Measurements from ENCODE around the gene SS18L1. TPM values are rescaled to one million over a fixed set of nuclear protein-coding genes. Genes with fewer than 3 reads are reported as not detected.

The SS18L1 gene
- total RNA-seq, 1 donor from 2014 or later = 8.7 TPM

DNA sequence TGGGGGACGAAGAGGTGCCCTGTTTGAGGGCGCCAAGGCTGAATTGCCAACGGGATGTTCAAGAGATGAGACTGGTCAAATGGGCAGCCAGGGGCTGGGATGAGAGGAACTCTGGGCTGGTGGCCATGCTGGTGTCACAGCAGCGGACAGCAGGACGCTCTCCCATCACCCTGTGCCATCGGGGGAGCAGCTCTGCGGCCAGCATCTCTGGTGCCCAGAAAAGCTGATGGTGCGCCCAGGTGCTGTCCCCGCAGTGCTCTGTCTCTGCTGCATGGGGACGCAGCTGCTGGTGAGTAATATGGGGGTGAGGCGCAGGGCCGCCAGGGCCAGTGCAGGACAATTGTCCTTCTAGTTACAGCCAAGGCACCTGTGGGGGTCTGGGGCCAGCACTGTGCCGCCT lies 81.5 kb downstream of the SS18L1 start:
- DNase-seq (ENCODE audit: low read depth) (no peak), FAIRE-seq (no peak)
- no peak overlapping the region for H3K4me3 ChIP-seq (ENCODE audit: low read depth, low read length)
- peaks cover 18% of the 10 kb centered on the region for H3K27me3 ChIP-seq (ENCODE audit: control insufficient read depth, insufficient read depth, low read length)
- TF ChIP-seq CTCF (IDR thresholded peaks at IDR 0.05; ENCODE audit: insufficient read depth, low read length, severe bottlenecking) = no peak
- H3K36me3 ChIP-seq (ENCODE audit: control insufficient read depth, insufficient read depth, low read length) = no peaks in the 10 kb centered on the region

DNA sequence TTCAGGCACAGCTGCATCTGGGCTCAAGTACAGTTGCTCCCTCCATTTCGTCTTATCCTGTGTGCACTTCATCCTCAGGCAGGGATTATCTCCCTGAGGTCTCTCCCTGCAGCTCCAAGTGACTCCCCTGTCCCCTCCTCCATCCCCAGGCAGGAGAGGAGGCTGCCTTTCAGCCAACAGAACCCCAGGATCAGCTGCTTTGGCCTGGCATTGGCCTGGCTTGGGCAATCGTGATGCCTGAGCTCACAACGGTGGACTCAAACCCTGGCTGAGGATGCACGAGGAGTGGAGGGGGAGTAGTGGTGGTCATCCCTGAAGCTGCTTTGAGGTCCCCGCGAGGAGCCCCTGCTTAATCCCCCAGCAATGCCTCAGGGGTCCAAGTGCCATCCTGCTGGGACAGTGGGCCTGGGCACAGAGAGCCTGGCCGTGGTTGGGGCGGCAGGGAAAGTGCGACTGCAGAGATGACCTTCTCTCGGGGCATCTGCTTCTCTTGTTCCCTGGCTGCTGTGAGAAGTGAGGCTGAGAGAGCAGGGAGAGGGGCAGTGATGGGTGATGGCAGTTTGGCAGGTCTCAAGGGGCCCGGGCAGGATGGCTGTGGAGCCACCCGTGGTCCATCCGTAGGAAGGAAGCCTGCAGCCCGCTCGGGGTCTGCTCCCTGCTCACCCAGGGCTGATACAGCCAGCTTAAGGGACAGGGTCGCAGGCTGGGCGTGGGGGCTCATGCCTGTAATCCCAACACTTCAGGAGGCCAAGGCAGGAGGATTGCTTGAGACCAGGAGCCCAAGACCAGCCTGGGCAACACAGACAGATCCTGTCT lies 82.5 kb downstream of the SS18L1 start:
- peaks cover 13% of the 10 kb centered on the region for H3K27me3 ChIP-seq (ENCODE audit: control insufficient read depth, insufficient read depth, low read length)
- TF ChIP-seq CTCF (IDR thresholded peaks at IDR 0.05; ENCODE audit: insufficient read depth, low read length, severe bottlenecking) = no peak
- H3K4me3 ChIP-seq (ENCODE audit: low read depth, low read length) = no peak overlapping the region
- H3K36me3 ChIP-seq (ENCODE audit: control insufficient read depth, insufficient read depth, low read length) = no peaks in the 10 kb centered on the region
- no peak for DNase-seq (ENCODE audit: low read depth)
- FAIRE-seq = no peak

DNA sequence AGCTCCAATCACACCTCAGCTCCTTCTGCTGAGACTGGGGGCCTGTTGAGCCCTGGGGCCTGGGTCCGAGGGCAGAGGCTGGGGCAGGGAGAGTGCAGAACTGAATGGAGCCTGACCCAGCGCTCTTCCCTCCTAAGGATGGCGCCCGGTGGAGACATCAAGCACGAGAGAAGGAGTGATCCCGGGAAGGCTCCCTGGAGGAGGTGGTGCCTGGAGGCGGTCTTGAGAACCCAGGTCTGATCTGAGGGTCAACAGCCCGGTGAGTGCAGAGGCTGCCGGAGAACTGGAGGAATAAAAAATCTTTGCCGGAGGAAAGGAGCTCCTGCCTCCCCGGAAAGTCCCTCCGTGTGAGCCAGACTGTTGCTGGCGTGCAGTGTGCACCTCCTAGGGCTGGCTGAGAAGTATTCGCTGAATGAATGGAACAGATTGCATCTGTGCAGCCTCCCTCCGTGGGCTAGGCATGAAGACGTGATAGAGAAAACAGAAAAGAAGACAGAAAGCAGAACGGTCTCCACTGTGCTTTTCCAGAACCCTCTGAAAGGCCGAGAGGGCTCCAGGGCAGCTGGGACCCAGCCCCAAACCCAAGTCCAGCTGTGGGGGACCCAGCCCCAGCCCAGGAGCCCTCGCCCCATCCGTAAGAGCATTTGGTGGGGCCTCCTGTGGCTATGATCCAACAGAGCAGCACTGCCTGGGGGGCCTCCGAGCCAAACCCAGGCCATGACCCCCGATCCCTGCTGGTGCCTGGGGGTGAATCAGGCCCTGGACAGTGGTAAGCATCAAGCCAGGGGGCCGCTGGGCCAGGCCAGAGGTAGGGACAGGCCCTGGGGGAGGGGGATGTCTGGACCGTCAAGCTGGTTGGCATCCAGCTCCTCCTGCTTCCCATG lies 83.4 kb downstream of the SS18L1 start:
- TF ChIP-seq CTCF (IDR thresholded peaks at IDR 0.05; ENCODE audit: insufficient read depth, low read length, severe bottlenecking) = no peak
- Histone ChIP-seq H3K4me3 (ENCODE audit: low read depth, low read length) (no peak overlapping the region), H3K36me3 (ENCODE audit: control insufficient read depth, insufficient read depth, low read length) (no peaks in the 10 kb centered on the region), H3K27me3 (ENCODE audit: control insufficient read depth, insufficient read depth, low read length) (peaks cover 6% of the 10 kb centered on the region)
- DNase-seq (ENCODE audit: low read depth) (no peak), FAIRE-seq (no peak)

GRCh38 chr20:62227591-62227976 lies 84.0 kb downstream of the SS18L1 start:
- no peak for TF ChIP-seq CTCF (IDR thresholded peaks at IDR 0.05; ENCODE audit: insufficient read depth, low read length, severe bottlenecking)
- no peaks in the 10 kb centered on the region for H3K36me3 ChIP-seq (ENCODE audit: control insufficient read depth, insufficient read depth, low read length)
- H3K4me3 ChIP-seq (ENCODE audit: low read depth, low read length) = no peak overlapping the region
- DNase-seq (ENCODE audit: low read depth) (no peak), FAIRE-seq (no peak)
- H3K27me3 ChIP-seq (ENCODE audit: control insufficient read depth, insufficient read depth, low read length) = peaks cover 5% of the 10 kb centered on the region

DNA sequence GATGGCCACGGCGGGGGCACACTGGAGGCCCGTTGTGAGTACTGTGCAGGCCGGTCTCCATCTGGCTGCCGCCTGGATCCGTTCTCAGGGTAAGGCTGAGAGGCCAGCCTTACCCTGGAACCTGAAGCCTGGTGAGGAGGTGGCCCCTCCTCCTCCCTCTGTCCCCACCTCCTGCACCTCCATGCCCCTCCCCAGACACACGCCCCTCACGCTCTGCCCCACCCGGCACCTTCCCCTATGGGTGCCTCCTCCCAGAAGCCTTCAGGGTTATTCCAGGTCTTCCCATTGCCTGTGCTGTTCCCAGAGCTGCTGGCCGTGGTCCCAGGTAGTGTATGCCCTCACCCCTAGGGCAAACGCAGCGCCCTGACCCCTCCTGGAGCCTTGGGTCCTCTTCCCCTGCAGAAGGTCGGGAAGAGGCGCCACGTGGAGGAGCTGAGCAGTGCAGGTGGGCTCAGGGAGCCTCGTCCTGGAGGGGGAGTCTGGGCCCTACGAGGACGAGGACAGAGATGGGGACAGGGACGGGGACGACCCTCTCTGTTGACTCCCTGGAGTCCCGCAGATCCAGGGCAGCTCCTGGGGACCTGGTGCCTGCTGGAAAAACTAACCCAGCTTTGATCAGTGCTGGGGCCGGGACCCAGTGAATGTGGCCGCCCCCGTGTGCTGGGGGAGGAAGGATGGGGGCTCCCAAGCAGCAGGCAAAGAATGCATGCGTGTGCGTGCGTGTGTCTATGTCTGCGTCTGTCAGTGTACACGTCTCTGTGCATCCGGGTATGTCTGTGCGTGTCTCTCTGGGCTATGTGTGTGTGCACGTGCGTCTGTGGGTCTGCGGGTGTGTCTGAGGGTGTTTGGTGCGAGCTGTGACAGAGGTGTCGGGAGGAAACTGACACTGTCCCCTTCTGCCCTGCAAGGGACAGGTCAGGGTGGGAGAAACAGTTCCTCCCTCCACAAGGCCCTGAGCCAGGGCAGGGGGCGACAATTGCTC lies 84.7 kb downstream of the SS18L1 start:
- no peak for TF ChIP-seq CTCF (IDR thresholded peaks at IDR 0.05; ENCODE audit: insufficient read depth, low read length, severe bottlenecking)
- H3K27me3 ChIP-seq (ENCODE audit: control insufficient read depth, insufficient read depth, low read length) = peaks cover 2% of the 10 kb centered on the region
- FAIRE-seq = no peak
- H3K4me3 ChIP-seq (ENCODE audit: low read depth, low read length) = no peak overlapping the region
- H3K36me3 ChIP-seq (ENCODE audit: control insufficient read depth, insufficient read depth, low read length) = no peaks in the 10 kb centered on the region
- DNase-seq (ENCODE audit: low read depth) = no peak

All from bronchial epithelial cell (primary cell).